Mesendoderm (in vitro differentiated cells): ENCODE results near the gene UGT1A1.

Source experiments
- DNase-seq: peaks from one replicate; pipeline ENCODE4 v3.0.0; 2013
- H2AK5ac ChIP-seq: 2 replicates; pipeline ENCODE4 v1.6.1; 2013; ENCODE audit warnings: low read length, inconsistent platforms
- H2BK120ac ChIP-seq: 2 replicates; pipeline ENCODE4 v1.6.1; 2013; ENCODE audit warnings: low read depth, mild to moderate bottlenecking, low read length, moderate library complexity, mixed read lengths
- H2BK15ac ChIP-seq: replicated peaks from 2 replicates; pipeline ENCODE4 v1.6.1; 2013; ENCODE audit warnings: low read depth, mild to moderate bottlenecking, moderate library complexity
- H2BK5ac ChIP-seq: 2 replicates; pipeline ENCODE4 v1.6.1; 2013; ENCODE audit warnings: low read length, inconsistent platforms
- H3K18ac ChIP-seq: 2 replicates; pipeline ENCODE4 v1.6.1; 2013; ENCODE audit warnings: mild to moderate bottlenecking, low read length, mixed read lengths
- H3K23ac ChIP-seq: one replicate; pipeline ENCODE4 v1.6.1; 2013; ENCODE audit warnings: low read length
- H3K27ac ChIP-seq: 2 replicates; pipeline ENCODE4 v1.5.1; 2013; ENCODE audit warnings: low read depth, mild to moderate bottlenecking, inconsistent platforms, low read length, moderate library complexity
- H3K27me3 ChIP-seq: 2 replicates; pipeline ENCODE4 v1.6.1; 2013; ENCODE audit warnings: low read length, control low read depth, mild to moderate bottlenecking, inconsistent platforms; ENCODE audit not compliant: insufficient read depth, poor library complexity
- H3K36me3 ChIP-seq: 2 replicates; pipeline ENCODE4 v1.6.1; 2013; ENCODE audit warnings: low read length, inconsistent platforms; ENCODE audit not compliant: control insufficient read depth, insufficient read depth
- H3K4ac ChIP-seq: one replicate; pipeline ENCODE4 v1.6.1; 2013; ENCODE audit warnings: low read depth, mild to moderate bottlenecking, low read length, moderate library complexity
- H3K4me1 ChIP-seq: 2 replicates; pipeline ENCODE4 v1.6.1; 2013; ENCODE audit warnings: low read depth, low read length, inconsistent platforms; ENCODE audit not compliant: control insufficient read depth
- H3K4me2 ChIP-seq: 2 replicates; pipeline ENCODE4 v1.6.1; 2013; ENCODE audit warnings: low read length
- H3K4me3 ChIP-seq: 2 replicates; pipeline ENCODE4 v1.5.1; 2013; ENCODE audit warnings: mild to moderate bottlenecking, low read length
- H3K56ac ChIP-seq: one replicate; pipeline ENCODE4 v1.6.1; 2013; ENCODE audit warnings: low read length
- H3K79me1 ChIP-seq: 2 replicates; pipeline ENCODE4 v1.6.1; 2013; ENCODE audit warnings: low read length, inconsistent platforms
- H3K79me2 ChIP-seq: 2 replicates; pipeline ENCODE4 v1.6.1; 2013; ENCODE audit warnings: mild to moderate bottlenecking, low read length; ENCODE audit not compliant: control insufficient read depth, insufficient read depth
- H3K9ac ChIP-seq: 2 replicates; pipeline ENCODE4 v1.6.1; 2013; ENCODE audit warnings: low read length, inconsistent platforms
- H4K5ac ChIP-seq: one replicate; pipeline ENCODE4 v1.6.1; 2013; ENCODE audit warnings: low read length
- H4K8ac ChIP-seq: one replicate; pipeline ENCODE4 v1.6.1; 2013; ENCODE audit warnings: low read depth, mild to moderate bottlenecking, control low read depth, low read length, moderate library complexity
- WGBS: extraction: QIAGEN DNeasy Blood & Tissue Kit; methylation state at CpG from one replicate; pipeline ENCODE4 v1.1.7; 2013; ENCODE audit warnings: low lambda C conversion rate, missing lambda C conversion rate; ENCODE audit not compliant: insufficient coverage; ENCODE audit errors: extremely low coverage; 5-methylcytosine and 5-hydroxymethylcytosine counted together

Gene UGT1A1

DNA sequence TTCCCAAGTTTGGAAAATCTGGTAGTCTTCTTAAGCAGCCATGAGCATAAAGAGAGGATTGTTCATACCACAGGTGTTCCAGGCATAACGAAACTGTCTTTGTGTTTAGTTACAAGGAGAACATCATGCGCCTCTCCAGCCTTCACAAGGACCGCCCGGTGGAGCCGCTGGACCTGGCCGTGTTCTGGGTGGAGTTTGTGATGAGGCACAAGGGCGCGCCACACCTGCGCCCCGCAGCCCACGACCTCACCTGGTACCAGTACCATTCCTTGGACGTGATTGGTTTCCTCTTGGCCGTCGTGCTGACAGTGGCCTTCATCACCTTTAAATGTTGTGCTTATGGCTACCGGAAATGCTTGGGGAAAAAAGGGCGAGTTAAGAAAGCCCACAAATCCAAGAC lies 12.1 kb downstream of the UGT1A1 start:
- no peak overlapping the region for H3K9ac ChIP-seq
- H3K56ac ChIP-seq = no peak overlapping the region
- no peak overlapping the region for H2BK5ac ChIP-seq
- H4K5ac ChIP-seq = no peak overlapping the region
- no peak overlapping the region for H2AK5ac ChIP-seq
- H3K79me1 ChIP-seq = no peaks in the 10 kb centered on the region
- no peaks in the 10 kb centered on the region for H3K36me3 ChIP-seq
- no peaks in the 10 kb centered on the region for H3K79me2 ChIP-seq
- H3K23ac ChIP-seq = no peak overlapping the region
- no peaks in the 10 kb centered on the region for H3K27me3 ChIP-seq
- no peak overlapping the region for H3K4ac ChIP-seq
- H3K4me2 ChIP-seq = no peak overlapping the region
- no peaks in the 10 kb centered on the region for H3K4me1 ChIP-seq
- no peak overlapping the region for H3K4me3 ChIP-seq
- no peak for DNase-seq
- no peak overlapping the region for H3K27ac ChIP-seq
- H3K18ac ChIP-seq = no peak overlapping the region
- no peak overlapping the region for H2BK120ac ChIP-seq
- H2BK15ac ChIP-seq = no peak overlapping the region
- no CpG with 5 or more reads among the region's 16 CpGs for WGBS
- H4K8ac ChIP-seq = no peak overlapping the region

DNA sequence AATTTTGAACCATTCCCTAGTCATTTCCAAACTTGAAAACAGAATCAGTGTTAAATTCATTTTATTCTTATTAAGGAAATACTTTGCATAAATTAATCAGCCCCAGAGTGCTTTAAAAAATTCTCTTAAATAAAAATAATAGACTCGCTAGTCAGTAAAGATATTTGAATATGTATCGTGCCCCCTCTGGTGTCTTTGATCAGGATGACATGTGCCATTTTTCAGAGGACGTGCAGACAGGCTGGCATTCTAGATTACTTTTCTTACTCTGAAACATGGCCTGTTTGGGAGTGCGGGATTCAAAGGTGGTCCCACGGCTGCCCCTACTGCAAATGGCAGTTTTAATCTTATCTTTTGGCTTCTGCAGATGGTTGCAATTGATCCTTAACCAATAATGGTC lies 12.5 kb downstream of the UGT1A1 start:
- Histone ChIP-seq H3K27ac (no peak overlapping the region), H2BK120ac (no peak overlapping the region), H3K56ac (no peak overlapping the region), H3K79me2 (no peaks in the 10 kb centered on the region), H3K4ac (no peak overlapping the region), H2BK5ac (no peak overlapping the region), H4K8ac (no peak overlapping the region), H3K36me3 (no peaks in the 10 kb centered on the region), H3K79me1 (no peaks in the 10 kb centered on the region), H3K23ac (no peak overlapping the region), H4K5ac (no peak overlapping the region), H2BK15ac (no peak overlapping the region), H3K18ac (no peak overlapping the region), H2AK5ac (no peak overlapping the region), H3K4me2 (no peak overlapping the region), H3K4me3 (no peak overlapping the region), H3K27me3 (no peaks in the 10 kb centered on the region), H3K4me1 (no peaks in the 10 kb centered on the region), H3K9ac (no peak overlapping the region)
- DNase-seq = no peak
- no CpG with 5 or more reads among the region's 5 CpGs for WGBS

DNA sequence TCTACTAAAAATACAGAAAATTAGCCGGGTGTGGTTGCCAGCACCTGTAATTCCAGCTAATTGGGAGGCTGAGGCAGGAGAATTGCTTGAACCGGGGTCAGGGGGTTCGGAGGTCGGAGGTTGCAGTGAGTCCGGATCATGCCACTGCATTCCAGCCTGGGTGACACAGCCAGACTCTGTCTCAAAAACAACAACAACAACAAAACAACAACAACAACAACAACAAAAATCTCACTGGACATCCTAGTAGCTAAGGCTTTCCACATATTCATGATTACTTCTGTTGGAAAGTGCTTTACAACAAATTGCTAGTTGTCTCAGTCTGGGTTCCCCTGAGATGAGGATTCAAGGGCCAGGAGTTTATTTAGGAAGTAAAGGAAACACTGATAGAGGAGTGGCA lies 13.8 kb downstream of the UGT1A1 start:
- Histone ChIP-seq H3K4me3 (no peak overlapping the region), H3K4ac (no peak overlapping the region), H2BK5ac (no peak overlapping the region), H3K36me3 (no peaks in the 10 kb centered on the region), H3K9ac (no peak overlapping the region), H3K79me1 (no peaks in the 10 kb centered on the region), H2BK120ac (no peak overlapping the region), H2AK5ac (no peak overlapping the region), H3K27ac (no peak overlapping the region), H4K5ac (no peak overlapping the region), H3K23ac (no peak overlapping the region), H3K18ac (no peak overlapping the region), H3K4me1 (no peaks in the 10 kb centered on the region), H3K27me3 (no peaks in the 10 kb centered on the region), H3K79me2 (no peaks in the 10 kb centered on the region), H3K4me2 (no peak overlapping the region), H4K8ac (no peak overlapping the region), H3K56ac (no peak overlapping the region), H2BK15ac (no peak overlapping the region)
- DNase-seq = no peak
- no CpG with 5 or more reads among the region's 5 CpGs for WGBS

DNA sequence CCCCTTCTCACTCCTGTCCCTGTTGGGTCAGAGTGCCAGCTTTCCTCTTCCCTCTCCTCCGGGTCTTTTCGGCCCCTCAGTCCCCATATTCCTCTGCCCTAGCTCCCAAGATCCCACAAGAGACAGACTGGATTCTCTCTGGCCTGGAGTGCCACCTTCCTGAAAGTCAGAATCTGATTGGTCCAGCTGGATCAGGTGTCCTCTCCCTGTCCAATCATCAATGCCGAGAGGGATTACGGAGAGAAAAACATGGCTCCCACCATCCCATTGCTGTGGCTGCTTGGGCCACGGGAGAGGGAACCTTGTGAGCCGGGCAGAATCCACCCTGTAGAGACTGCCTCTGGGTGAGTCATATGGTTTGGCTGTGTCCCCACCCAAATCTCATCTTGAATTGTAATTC lies 15.3 kb downstream of the UGT1A1 start:
- no peak overlapping the region for H3K23ac ChIP-seq
- no peak overlapping the region for H3K56ac ChIP-seq
- H3K4me1 ChIP-seq = no peaks in the 10 kb centered on the region
- H4K8ac ChIP-seq = no peak overlapping the region
- H3K79me1 ChIP-seq = no peaks in the 10 kb centered on the region
- H3K4me3 ChIP-seq = no peak overlapping the region
- no CpG with 5 or more reads among the region's 6 CpGs for WGBS
- no peak overlapping the region for H3K9ac ChIP-seq
- no peak overlapping the region for H2BK15ac ChIP-seq
- no peak overlapping the region for H4K5ac ChIP-seq
- no peak overlapping the region for H3K18ac ChIP-seq
- H2BK120ac ChIP-seq = no peak overlapping the region
- H3K36me3 ChIP-seq = no peaks in the 10 kb centered on the region
- no peaks in the 10 kb centered on the region for H3K27me3 ChIP-seq
- no peak overlapping the region for H2AK5ac ChIP-seq
- no peak overlapping the region for H3K4ac ChIP-seq
- no peaks in the 10 kb centered on the region for H3K79me2 ChIP-seq
- DNase-seq = no peak
- H3K27ac ChIP-seq = no peak overlapping the region
- no peak overlapping the region for H2BK5ac ChIP-seq
- H3K4me2 ChIP-seq = no peak overlapping the region

DNA sequence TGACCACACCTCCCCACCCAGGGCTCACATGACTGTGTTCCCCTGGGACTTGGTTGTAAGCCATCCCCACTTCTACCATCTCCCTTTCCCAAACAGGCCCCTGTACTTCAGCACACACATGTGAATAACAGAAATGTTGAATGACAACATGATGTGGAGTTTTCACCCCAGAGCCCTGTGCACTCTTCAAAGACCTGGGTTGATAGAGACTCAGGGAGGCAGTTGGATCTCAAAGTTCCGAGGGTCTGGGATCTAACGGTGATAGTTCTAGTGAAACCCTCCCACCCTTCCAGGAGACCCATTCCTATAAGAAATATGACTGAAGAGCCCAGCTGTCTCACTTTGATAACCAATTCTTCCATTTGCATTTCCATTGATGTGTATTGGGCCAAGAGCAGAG lies 18.0 kb downstream of the UGT1A1 start, which contains the start of gene MROH2A:
TSS of gene MROH2A (plus strand) at position 301 of the 400 bp plus-strand sequence. CDS start 1,029 bp downstream, outside the sequence.
- WGBS = no CpG with 5 or more reads among the region's 2 CpGs
- Histone ChIP-seq H3K18ac (no peak within 1 kb of the TSS), H3K56ac (no peak within 1 kb of the TSS), H3K23ac (no peak within 1 kb of the TSS), H3K79me2 (no peaks in the 10 kb centered on the region), H3K27me3 (no peaks in the 10 kb centered on the region), H2BK5ac (no peak within 1 kb of the TSS), H3K27ac (no peak within 1 kb of the TSS), H2AK5ac (no peak within 1 kb of the TSS), H2BK15ac (no peak within 1 kb of the TSS), H3K36me3 (no peaks in the 10 kb centered on the region), H3K4me1 (no peaks in the 10 kb centered on the region), H4K5ac (no peak within 1 kb of the TSS), H3K9ac (no peak within 1 kb of the TSS), H4K8ac (no peak within 1 kb of the TSS), H3K4ac (no peak within 1 kb of the TSS), H2BK120ac (no peak within 1 kb of the TSS), H3K79me1 (no peaks in the 10 kb centered on the region), H3K4me2 (no peak within 1 kb of the TSS), H3K4me3 (no peak within 1 kb of the TSS)
- DNase-seq = no peak

DNA sequence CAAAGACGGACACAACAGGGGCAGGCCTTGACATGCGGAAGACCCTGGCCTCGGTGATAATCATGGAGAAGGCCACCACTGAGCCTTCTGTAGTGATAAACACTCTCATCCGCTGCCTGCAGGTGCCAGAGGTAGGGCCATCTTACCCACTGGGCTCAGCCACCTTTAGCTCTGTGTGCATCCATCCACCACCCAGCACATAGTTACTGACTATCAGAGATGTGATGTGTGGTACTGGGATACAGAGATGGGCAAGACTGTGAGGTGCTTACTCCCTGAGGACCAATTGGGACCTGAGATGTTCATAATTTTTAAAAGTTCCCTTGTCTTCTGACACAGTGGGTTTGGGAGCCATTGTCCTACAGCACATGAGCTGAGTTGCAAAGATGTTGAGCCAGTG lies 19.7 kb downstream of the UGT1A1 start:
- Histone ChIP-seq H3K18ac (no peak overlapping the region), H3K4me2 (no peak overlapping the region), H3K4ac (no peak overlapping the region), H3K9ac (no peak overlapping the region), H4K5ac (no peak overlapping the region), H2AK5ac (no peak overlapping the region), H3K4me3 (no peak overlapping the region), H3K27me3 (no peaks in the 10 kb centered on the region), H3K56ac (no peak overlapping the region), H3K23ac (no peak overlapping the region), H2BK5ac (no peak overlapping the region), H3K79me2 (no peaks in the 10 kb centered on the region), H2BK120ac (no peak overlapping the region), H3K27ac (no peak overlapping the region), H3K4me1 (no peaks in the 10 kb centered on the region), H3K36me3 (no peaks in the 10 kb centered on the region), H2BK15ac (no peak overlapping the region), H3K79me1 (no peaks in the 10 kb centered on the region), H4K8ac (no peak overlapping the region)
- no peak for DNase-seq
- WGBS = no CpG with 5 or more reads among the region's 4 CpGs
